Liver (tissue), 9 donors: ENCODE results near the gene UPK1A. TPM values are rescaled to one million over a fixed set of nuclear protein-coding genes. Genes with fewer than 3 reads are reported as not detected.

Source experiments
- DNase-seq: peaks from one replicate; pipeline ENCODE4 v3.0.0-alpha.2; 2017; ENCODE audit warnings: low spot score
- H3K27ac ChIP-seq, 2 donors: one replicate each; pipeline ENCODE4 v1.7.0; 2013; ENCODE audit warnings: inconsistent platforms in 2 of 2, low read length in 2 of 2, control low read depth in 1 of 2, low read depth in 1 of 2, mild to moderate bottlenecking in 1 of 2
- H3K27me3 ChIP-seq, 4 donors: one replicate each; pipeline versions ENCODE4 v1.6.1 to v1.7.0; 2013; ENCODE audit warnings: low read length in 3 of 4, inconsistent platforms in 1 of 4, mild to moderate bottlenecking in 1 of 4, moderate library complexity in 1 of 4; ENCODE audit not compliant: control insufficient read depth in 4 of 4, insufficient read depth in 4 of 4
- H3K36me3 ChIP-seq, 4 donors: one replicate each; pipeline versions ENCODE4 v1.6.1 to v1.7.0; 2013; ENCODE audit warnings: low read length in 3 of 4, mild to moderate bottlenecking in 3 of 4, low read depth in 1 of 4, moderate library complexity in 1 of 4; ENCODE audit not compliant: control insufficient read depth in 4 of 4, insufficient read depth in 3 of 4
- H3K4me1 ChIP-seq, 4 donors: one replicate each; pipeline versions ENCODE4 v1.6.1 to v1.7.0; 2013; ENCODE audit warnings: low read length in 3 of 4, mild to moderate bottlenecking in 3 of 4, moderate library complexity in 1 of 4; ENCODE audit not compliant: control insufficient read depth in 4 of 4, insufficient read depth in 4 of 4
- H3K4me3 ChIP-seq, 3 donors: one replicate each; pipeline versions ENCODE4 v1.6.1 to v1.7.0; 2013; ENCODE audit warnings: low read length in 3 of 3, control low read depth in 1 of 3, low read depth in 1 of 3, mild to moderate bottlenecking in 1 of 3
- H3K9ac ChIP-seq, 2 donors: one replicate each; pipeline ENCODE4 v1.7.0; 2013; ENCODE audit warnings: low read length in 2 of 2, mild to moderate bottlenecking in 2 of 2, moderate library complexity in 2 of 2, control low read depth in 1 of 2, low read depth in 1 of 2
- H3K9me3 ChIP-seq, 4 donors: one replicate each; pipeline versions ENCODE4 v1.6.1 to v1.7.0; 2013; ENCODE audit warnings: low read length in 3 of 4; ENCODE audit not compliant: control insufficient read depth in 4 of 4
- ATF3 ChIP-seq: IDR thresholded peaks from 2 replicates; pipeline ENCODE4 v1.6.1; 2016; ENCODE audit warnings: antibody characterized with exemption
- EGR1 ChIP-seq, 2 donors: IDR thresholded peaks; 2 replicates each; pipeline ENCODE4 v1.6.1; 2016 to 2018; ENCODE audit warnings: antibody characterized with exemption in 2 of 2, low read depth in 2 of 2
- FOXA1 ChIP-seq: IDR thresholded peaks from 2 replicates; pipeline ENCODE4 v1.6.1; 2016; ENCODE audit warnings: antibody characterized with exemption
- FOXA2 ChIP-seq: IDR thresholded peaks from 2 replicates; pipeline ENCODE4 v1.6.1; 2016; ENCODE audit warnings: antibody characterized with exemption
- GABPA ChIP-seq, 2 donors: IDR thresholded peaks in 1 of 2; conservative IDR thresholded peaks in 1 of 2; 2 replicates each; pipeline ENCODE4 v1.6.1; 2016; ENCODE audit warnings: antibody characterized with exemption in 2 of 2, mild to moderate bottlenecking in 1 of 2, moderate library complexity in 1 of 2
- HNF4A ChIP-seq, 2 donors: conservative IDR thresholded peaks; 2 replicates each; pipeline ENCODE4 v1.6.1; 2016; ENCODE audit warnings: antibody characterized with exemption in 2 of 2, mild to moderate bottlenecking in 2 of 2
- HNF4G ChIP-seq: IDR thresholded peaks from 2 replicates; pipeline ENCODE4 v1.6.1; 2016; ENCODE audit warnings: antibody characterized with exemption
- JUND ChIP-seq, 2 donors: IDR thresholded peaks; 2 replicates each; pipeline ENCODE4 v1.6.1; 2016; ENCODE audit warnings: antibody characterized with exemption in 2 of 2
- NR2F2 ChIP-seq: IDR thresholded peaks from 2 replicates; pipeline ENCODE4 v1.6.1; 2016; ENCODE audit warnings: antibody characterized with exemption
- RAD21 ChIP-seq, 2 donors: IDR thresholded peaks; 2 replicates each; pipeline ENCODE4 v1.6.1; 2016; ENCODE audit warnings: antibody characterized with exemption in 2 of 2, mild to moderate bottlenecking in 2 of 2
- RXRA ChIP-seq, 2 donors: IDR thresholded peaks; 2 replicates each; pipeline ENCODE4 v1.6.1; 2017 to 2018; ENCODE audit warnings: antibody characterized with exemption in 2 of 2, mild to moderate bottlenecking in 1 of 2
- SP1 ChIP-seq: IDR thresholded peaks from 2 replicates; pipeline ENCODE4 v1.6.1; 2018; ENCODE audit warnings: antibody characterized with exemption, mild to moderate bottlenecking
- TAF1 ChIP-seq: conservative IDR thresholded peaks from 2 replicates; pipeline ENCODE4 v1.6.1; 2016; ENCODE audit warnings: antibody characterized with exemption, mild to moderate bottlenecking
- YY1 ChIP-seq: IDR thresholded peaks from 2 replicates; pipeline ENCODE4 v1.6.1; 2016; ENCODE audit warnings: antibody characterized with exemption, mild to moderate bottlenecking
- ZBTB33 ChIP-seq: IDR thresholded peaks from 2 replicates; pipeline ENCODE4 v1.6.1; 2016; ENCODE audit warnings: antibody characterized with exemption
- WGBS: extraction: QIAGEN DNeasy Blood & Tissue Kit; methylation state at CpG from one replicate; pipeline ENCODE4 v1.1.7; 2013; 5-methylcytosine and 5-hydroxymethylcytosine counted together
- polyA plus RNA-seq, 2 donors: library from polyadenylated mRNA; stranded (reverse) in 1 of 2; unstranded in 1 of 2; fragments of 200-250 nt in 1 of 2; fragments of >200 nt in 1 of 2; fragmentation: Nextera tagmentation in 1 of 2; extraction: Ambion mirVana in 1 of 2; gene quantifications; one replicate each; pipeline versions ENCODE4 v1.2.1 to v1.2.3, GENCODE V29; 2013 to 2015
- total RNA-seq, 2 donors: library from RNA; depleted of rRNA; stranded (reverse); fragments of >200 nt; gene quantifications; one replicate each; pipeline ENCODE4 v1.2.3, GENCODE V29; 2014
- TF ChIP-seq, protein P1 (sequence below): IDR thresholded peaks from 2 replicates; pipeline ENCODE4 v1.6.1; 2016; ENCODE audit warnings: antibody characterized with exemption
- TF ChIP-seq, protein P2 (sequence below): IDR thresholded peaks from 2 replicates; pipeline ENCODE4 v1.6.1; 2016; ENCODE audit warnings: antibody characterized with exemption, mild to moderate bottlenecking
- TF ChIP-seq, protein P3 (sequence below): fragments of 150-350 bp; IDR thresholded peaks from 2 replicates; pipeline ENCODE4 v1.5.1; 2017; ENCODE audit warnings: improper control_type of control experiment, low read depth, low read length; ENCODE audit not compliant: missing input control
- donor health status: healthy.
- donor health status: healthy.
- donor health status: healthy.
- donor health status: healthy.
- donor health status: healthy.

Gene UPK1A
- total and polyA plus RNA-seq, 4 donors = 0.10 to 0.56 TPM; not detected in 2

- Histone ChIP-seq H3K4me1 (peaks cover 0 to 11% (median 6%) of the 10 kb centered on the region in 4 donors), H3K27ac (no peak overlapping the region), H3K9me3 (no peaks in the 10 kb centered on the region), H3K36me3 (no peaks in the 10 kb centered on the region), H3K4me3 (no peak overlapping the region), H3K27me3 (no peaks in the 10 kb centered on the region), H3K9ac (no peak overlapping the region)
- 51% methylated on average over 9 of the region's 9 CpGs for WGBS
- TF ChIP-seq HNF4A (conservative IDR thresholded peaks at IDR 0.05) = no peak
- TF ChIP-seq HNF4G = no peak
- no peak for TF ChIP-seq TAF1
- no peak for TF ChIP-seq GABPA (IDR thresholded peaks at IDR 0.05 in 1 of 2, conservative IDR thresholded peaks at IDR 0.05 in 1 of 2)
- TF ChIP-seq NR2F2 = no peak
- TF ChIP-seq, protein P1, sequence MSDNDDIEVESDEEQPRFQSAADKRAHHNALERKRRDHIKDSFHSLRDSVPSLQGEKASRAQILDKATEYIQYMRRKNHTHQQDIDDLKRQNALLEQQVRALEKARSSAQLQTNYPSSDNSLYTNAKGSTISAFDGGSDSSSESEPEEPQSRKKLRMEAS = no peak
- TF ChIP-seq EGR1 (IDR thresholded peaks at IDR 0.05; ENCODE audit: low read depth in 2 of 2) = no peak
- no peak for TF ChIP-seq ATF3
- TF ChIP-seq YY1 = no peak
- TF ChIP-seq RXRA (IDR thresholded peaks at IDR 0.05) = no peak
- DNase-seq = no peak
These were observed 37.0 kb downstream of the UPK1A start for GRCh38 chr19:35703343-35703742.

DNA sequence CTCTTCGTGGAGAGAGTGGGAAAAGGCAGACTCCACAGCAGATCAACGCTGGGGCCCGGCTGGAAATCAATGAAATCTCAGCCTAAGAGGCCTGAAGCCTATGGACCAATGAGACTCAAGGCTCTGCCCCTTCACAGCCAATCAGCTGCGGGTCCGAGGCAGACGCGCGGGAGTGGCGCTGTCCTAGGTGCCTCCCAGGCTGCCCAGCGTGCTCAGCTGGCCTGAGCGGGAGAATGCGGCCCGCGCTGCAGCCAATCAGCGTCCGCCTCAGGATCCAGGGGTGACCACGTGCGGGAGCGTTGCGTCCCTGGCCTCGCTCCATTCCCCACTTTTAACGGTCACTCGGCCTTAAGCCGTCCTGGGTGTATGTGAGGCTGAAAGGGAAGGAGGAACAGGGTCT is 37.9 kb downstream of the UPK1A start, which contains the start of gene ZBTB32:
Gene ZBTB32 (plus strand): TSS at position 341 of the 400 bp plus-strand sequence. CDS start 10,069 bp downstream, outside the sequence.
- H3K9ac ChIP-seq = no peak within 1 kb of the TSS
- H3K4me1 ChIP-seq = peaks cover 0 to 11% (median 6%) of the 10 kb centered on the region in 4 donors
- no peaks in the 10 kb centered on the region for H3K9me3 ChIP-seq
- no peak within 1 kb of the TSS for H3K27ac ChIP-seq
- H3K36me3 ChIP-seq = no peaks in the 10 kb centered on the region
- H3K27me3 ChIP-seq = no peaks in the 10 kb centered on the region
- TF ChIP-seq, protein P1 = no peak
- TF ChIP-seq, protein P2, sequence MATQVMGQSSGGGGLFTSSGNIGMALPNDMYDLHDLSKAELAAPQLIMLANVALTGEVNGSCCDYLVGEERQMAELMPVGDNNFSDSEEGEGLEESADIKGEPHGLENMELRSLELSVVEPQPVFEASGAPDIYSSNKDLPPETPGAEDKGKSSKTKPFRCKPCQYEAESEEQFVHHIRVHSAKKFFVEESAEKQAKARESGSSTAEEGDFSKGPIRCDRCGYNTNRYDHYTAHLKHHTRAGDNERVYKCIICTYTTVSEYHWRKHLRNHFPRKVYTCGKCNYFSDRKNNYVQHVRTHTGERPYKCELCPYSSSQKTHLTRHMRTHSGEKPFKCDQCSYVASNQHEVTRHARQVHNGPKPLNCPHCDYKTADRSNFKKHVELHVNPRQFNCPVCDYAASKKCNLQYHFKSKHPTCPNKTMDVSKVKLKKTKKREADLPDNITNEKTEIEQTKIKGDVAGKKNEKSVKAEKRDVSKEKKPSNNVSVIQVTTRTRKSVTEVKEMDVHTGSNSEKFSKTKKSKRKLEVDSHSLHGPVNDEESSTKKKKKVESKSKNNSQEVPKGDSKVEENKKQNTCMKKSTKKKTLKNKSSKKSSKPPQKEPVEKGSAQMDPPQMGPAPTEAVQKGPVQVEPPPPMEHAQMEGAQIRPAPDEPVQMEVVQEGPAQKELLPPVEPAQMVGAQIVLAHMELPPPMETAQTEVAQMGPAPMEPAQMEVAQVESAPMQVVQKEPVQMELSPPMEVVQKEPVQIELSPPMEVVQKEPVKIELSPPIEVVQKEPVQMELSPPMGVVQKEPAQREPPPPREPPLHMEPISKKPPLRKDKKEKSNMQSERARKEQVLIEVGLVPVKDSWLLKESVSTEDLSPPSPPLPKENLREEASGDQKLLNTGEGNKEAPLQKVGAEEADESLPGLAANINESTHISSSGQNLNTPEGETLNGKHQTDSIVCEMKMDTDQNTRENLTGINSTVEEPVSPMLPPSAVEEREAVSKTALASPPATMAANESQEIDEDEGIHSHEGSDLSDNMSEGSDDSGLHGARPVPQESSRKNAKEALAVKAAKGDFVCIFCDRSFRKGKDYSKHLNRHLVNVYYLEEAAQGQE = no peak
- TF ChIP-seq RXRA (IDR thresholded peaks at IDR 0.05) = no peak
- TF ChIP-seq ATF3 = no peak
- TF ChIP-seq FOXA1 = no peak
- TF ChIP-seq HNF4G = no peak
- no peak for TF ChIP-seq EGR1 (IDR thresholded peaks at IDR 0.05; ENCODE audit: low read depth in 2 of 2)
- no peak for TF ChIP-seq JUND (IDR thresholded peaks at IDR 0.05)
- no peak for TF ChIP-seq RAD21 (IDR thresholded peaks at IDR 0.05)
- TF ChIP-seq ZBTB33 = no peak
- TF ChIP-seq, protein P3, sequence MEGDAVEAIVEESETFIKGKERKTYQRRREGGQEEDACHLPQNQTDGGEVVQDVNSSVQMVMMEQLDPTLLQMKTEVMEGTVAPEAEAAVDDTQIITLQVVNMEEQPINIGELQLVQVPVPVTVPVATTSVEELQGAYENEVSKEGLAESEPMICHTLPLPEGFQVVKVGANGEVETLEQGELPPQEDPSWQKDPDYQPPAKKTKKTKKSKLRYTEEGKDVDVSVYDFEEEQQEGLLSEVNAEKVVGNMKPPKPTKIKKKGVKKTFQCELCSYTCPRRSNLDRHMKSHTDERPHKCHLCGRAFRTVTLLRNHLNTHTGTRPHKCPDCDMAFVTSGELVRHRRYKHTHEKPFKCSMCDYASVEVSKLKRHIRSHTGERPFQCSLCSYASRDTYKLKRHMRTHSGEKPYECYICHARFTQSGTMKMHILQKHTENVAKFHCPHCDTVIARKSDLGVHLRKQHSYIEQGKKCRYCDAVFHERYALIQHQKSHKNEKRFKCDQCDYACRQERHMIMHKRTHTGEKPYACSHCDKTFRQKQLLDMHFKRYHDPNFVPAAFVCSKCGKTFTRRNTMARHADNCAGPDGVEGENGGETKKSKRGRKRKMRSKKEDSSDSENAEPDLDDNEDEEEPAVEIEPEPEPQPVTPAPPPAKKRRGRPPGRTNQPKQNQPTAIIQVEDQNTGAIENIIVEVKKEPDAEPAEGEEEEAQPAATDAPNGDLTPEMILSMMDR = no peak
- TF ChIP-seq FOXA2 = no peak
- no peak for TF ChIP-seq TAF1
- TF ChIP-seq HNF4A (conservative IDR thresholded peaks at IDR 0.05) = no peak
- TF ChIP-seq YY1 = no peak
- no peak for TF ChIP-seq SP1
- TF ChIP-seq NR2F2 = no peak
- no peak within 1 kb of the TSS for H3K4me3 ChIP-seq
- no peak for DNase-seq
- 46% methylated on average over 24 of the region's 24 CpGs for WGBS
